Memory B cell (primary cell): Measurements from ENCODE around the gene SALL4.
"Not testable (repeated sequence)": the region's sequence is repeated elsewhere in the genome, so short reads cannot be mapped to it uniquely, and the experiment has no call there.

Experiments used
- ATAC-seq: fragments of 150-1000 bp; cut with Tn5 transposase; 2 replicates; pipeline ENCODE4 v1.10.0; 2021; ENCODE audit warnings: low read depth, mild to moderate bottlenecking, moderate library complexity
- DNase-seq, 2 donors: peaks; one replicate each; pipeline ENCODE4 v3.0.0; 2022; ENCODE audit warnings: low spot score in 2 of 2
- H3K27ac Mint-ChIP-seq: one replicate; pipeline ENCODE4 v1.8.0; 2022; ENCODE audit warnings: mild to moderate bottlenecking, moderate library complexity, mixed read lengths
- H3K27me3 Mint-ChIP-seq: one replicate; pipeline ENCODE4 v1.8.0; 2022; ENCODE audit warnings: mixed read lengths
- H3K36me3 Mint-ChIP-seq: one replicate; pipeline ENCODE4 v1.8.0; 2022; ENCODE audit warnings: mild to moderate bottlenecking, mixed read lengths
- H3K4me1 Mint-ChIP-seq: one replicate; pipeline ENCODE4 v1.8.0; 2022; ENCODE audit warnings: mixed read lengths
- H3K4me3 Mint-ChIP-seq: one replicate; pipeline ENCODE4 v1.8.0; 2022; ENCODE audit warnings: mild to moderate bottlenecking, moderate library complexity, mixed read lengths
- H3K9me3 Mint-ChIP-seq: one replicate; pipeline ENCODE4 v1.8.0; 2022; ENCODE audit warnings: mixed read lengths

Gene SALL4

DNA sequence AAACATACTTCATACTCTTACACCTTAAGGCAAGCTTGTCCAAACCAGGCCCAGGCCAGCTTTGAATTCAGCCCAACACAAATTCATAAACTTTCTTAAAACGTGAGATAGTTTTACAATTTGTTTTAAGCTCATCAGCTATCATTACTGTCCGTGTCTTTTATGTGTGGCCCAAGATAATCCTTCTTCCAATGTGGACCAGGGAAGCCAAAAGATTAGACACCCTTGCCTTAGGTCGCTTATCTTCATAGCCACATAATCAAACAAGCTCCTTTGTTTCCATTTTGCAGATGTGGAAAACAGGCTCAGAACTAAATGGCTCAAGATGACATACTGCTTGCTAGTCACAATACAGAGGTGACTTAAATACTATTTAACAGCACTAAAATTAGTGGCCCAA, 6.0 kb downstream of the SALL4 start:
- Mint-ChIP-seq H3K27me3 (peaks cover 6% of the 10 kb centered on the region), H3K9me3 (no peaks in the 10 kb centered on the region)

DNA sequence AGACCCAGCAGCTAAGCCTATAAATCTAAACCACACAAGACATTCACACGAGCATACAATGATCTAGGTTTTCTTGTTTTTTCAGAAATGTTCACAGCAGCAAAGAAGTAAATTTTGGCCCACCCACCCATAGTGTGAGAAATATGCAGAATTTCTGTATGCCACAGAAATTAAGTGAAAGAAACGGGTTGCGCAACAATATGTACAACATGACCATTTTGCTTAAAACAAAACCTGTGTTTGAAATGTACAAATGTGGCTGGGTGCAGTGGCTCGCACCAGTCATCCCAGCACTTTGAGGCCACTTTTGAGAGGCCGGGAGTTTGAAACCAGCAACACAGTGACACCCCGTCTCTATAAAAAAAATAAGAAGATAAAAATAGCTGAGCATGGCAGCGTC, 9.4 kb downstream of the SALL4 start:
- Mint-ChIP-seq H3K4me3 (no peak overlapping the region), H3K9me3 (no peaks in the 10 kb centered on the region), H3K36me3 (no peaks in the 10 kb centered on the region), H3K27me3 (peaks cover 6% of the 10 kb centered on the region), H3K27ac (no peak overlapping the region), H3K4me1 (no peaks in the 10 kb centered on the region)
- ATAC-seq (no peak), DNase-seq (no peak)

More for the DNA sequence above, 6.0 kb downstream of the SALL4 start:
- H3K4me3 Mint-ChIP-seq = no peak overlapping the region
- H3K36me3 Mint-ChIP-seq = no peaks in the 10 kb centered on the region
- ATAC-seq (no peak), DNase-seq (no peak)
- no peaks in the 10 kb centered on the region for H3K4me1 Mint-ChIP-seq
- no peak overlapping the region for H3K27ac Mint-ChIP-seq

DNA sequence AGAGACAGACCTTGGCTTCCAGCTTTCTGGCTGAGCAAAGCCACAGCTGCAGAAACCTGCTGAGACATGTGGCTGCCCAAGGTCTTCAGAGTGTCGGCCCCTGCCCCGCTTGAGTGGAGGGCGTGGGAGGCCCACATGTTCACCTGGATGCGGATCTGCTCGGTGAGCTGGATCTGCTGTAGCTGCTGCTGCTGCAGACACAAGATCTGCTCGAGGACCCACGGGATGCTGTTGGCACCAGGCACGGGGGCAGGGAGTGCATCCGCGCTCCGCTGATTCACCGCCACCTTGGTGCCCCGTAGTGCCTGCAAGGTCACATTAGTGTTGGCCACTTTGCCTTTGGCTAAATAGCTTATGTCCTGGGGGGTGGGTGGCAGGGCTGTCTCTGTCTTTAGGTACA, 10.7 kb downstream of the SALL4 start:
- Mint-ChIP-seq H3K27me3 (peaks cover 6% of the 10 kb centered on the region), H3K9me3 (no peaks in the 10 kb centered on the region), H3K4me1 (no peaks in the 10 kb centered on the region), H3K27ac (no peak overlapping the region), H3K4me3 (no peak overlapping the region), H3K36me3 (no peaks in the 10 kb centered on the region)
- ATAC-seq (no peak), DNase-seq (no peak)

DNA sequence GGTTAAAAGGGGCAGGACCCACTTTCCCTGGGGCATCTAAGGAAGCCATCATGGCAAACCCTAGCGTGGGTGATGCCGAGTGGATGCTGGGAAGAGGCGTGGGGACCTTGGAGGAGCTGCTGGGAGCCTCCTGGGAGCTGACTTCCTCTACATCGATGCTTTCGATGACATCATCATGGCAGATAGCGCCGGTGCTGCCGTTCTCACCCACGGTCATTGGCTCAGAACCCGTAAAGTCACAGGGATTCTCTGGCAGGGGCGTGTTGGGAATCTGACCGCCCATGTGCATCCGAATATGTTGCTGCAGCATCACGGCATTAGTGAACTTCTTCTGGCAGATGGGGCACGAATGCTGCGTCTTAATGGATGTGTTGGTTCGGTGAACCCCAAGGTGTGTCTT, 12.1 kb downstream of the SALL4 start:
- DNase-seq = no peak
- no peak overlapping the region for H3K4me3 Mint-ChIP-seq
- ATAC-seq = no peak
- H3K27me3 Mint-ChIP-seq = peaks cover 3% of the 10 kb centered on the region
- no peak overlapping the region for H3K27ac Mint-ChIP-seq
- H3K36me3 Mint-ChIP-seq = no peaks in the 10 kb centered on the region
- no peaks in the 10 kb centered on the region for H3K9me3 Mint-ChIP-seq
- H3K4me1 Mint-ChIP-seq = no peaks in the 10 kb centered on the region

DNA sequence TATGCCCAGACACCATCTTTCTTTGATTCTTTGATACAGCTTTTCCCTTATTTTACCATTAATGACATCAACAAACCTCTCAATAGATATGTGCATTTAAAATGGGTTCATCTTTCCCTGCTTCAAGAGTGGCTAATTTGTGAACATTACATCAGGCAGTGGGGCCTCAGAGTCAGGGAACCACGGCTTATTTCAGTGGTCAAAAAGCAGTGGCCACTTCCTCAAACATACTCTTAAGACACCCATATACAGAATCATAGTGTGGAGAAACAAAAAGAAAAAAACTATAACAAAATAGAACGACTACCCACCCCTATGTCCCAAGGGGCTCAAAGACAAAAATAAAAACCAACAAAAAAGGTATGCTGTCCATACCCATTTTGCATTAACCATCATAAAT, 12.9 kb downstream of the SALL4 start:
- H3K4me1 Mint-ChIP-seq = no peaks in the 10 kb centered on the region
- ATAC-seq (no peak), DNase-seq (no peak)
- no peaks in the 10 kb centered on the region for H3K36me3 Mint-ChIP-seq
- peaks cover 3% of the 10 kb centered on the region for H3K27me3 Mint-ChIP-seq
- H3K4me3 Mint-ChIP-seq = no peak overlapping the region
- no peak overlapping the region for H3K27ac Mint-ChIP-seq
- no peaks in the 10 kb centered on the region for H3K9me3 Mint-ChIP-seq

DNA sequence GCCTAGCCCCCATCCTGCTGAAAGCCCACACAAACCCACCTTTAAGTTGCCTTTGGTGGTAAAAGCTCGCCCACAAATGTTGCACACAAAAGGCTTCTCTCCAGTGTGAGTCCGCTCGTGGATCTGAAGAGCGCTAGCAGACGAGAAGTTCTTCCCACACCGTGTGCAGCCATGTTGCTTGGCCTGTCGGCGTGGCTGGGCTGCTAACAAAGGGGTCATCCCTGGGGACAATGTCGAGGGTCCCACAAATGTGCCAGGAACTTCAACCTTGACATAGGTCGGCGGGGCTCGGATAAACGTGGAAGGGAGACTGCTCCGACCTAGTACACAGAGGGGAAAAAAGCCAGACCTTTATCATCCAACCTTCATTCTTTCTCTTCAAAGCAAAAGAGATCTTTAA, 13.5 kb downstream of the SALL4 start:
- Mint-ChIP-seq H3K4me3 (no peak overlapping the region), H3K36me3 (no peaks in the 10 kb centered on the region), H3K27me3 (peaks cover 3% of the 10 kb centered on the region), H3K9me3 (no peaks in the 10 kb centered on the region), H3K4me1 (no peaks in the 10 kb centered on the region), H3K27ac (no peak overlapping the region)
- DNase-seq (no peak), ATAC-seq (no peak)

DNA sequence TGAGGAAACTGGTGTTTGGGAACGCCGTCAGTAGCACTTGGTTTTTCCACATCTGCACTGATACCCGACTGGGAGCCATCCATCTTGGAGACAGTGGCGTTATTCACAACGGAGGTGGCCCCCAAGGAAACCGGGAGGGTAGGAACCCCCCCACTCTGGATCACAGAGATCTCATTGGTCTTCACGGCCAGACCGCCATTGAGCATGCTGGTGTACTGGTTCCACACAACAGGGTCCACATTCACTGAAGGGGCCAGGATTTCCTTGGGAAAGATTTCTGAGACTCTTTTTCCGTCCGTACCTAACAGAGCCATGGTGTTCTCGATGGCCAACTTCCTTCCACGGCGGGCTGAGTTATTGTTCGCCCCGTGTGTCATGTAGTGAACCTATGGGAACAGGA, 18.0 kb downstream of the SALL4 start:
- Mint-ChIP-seq H3K36me3 (no peaks in the 10 kb centered on the region), H3K27ac (no peak overlapping the region), H3K9me3 (no peaks in the 10 kb centered on the region), H3K4me3 (no peak overlapping the region), H3K27me3 (peaks cover 2% of the 10 kb centered on the region), H3K4me1 (no peaks in the 10 kb centered on the region)
- ATAC-seq (no peak), DNase-seq (no peak)

DNA sequence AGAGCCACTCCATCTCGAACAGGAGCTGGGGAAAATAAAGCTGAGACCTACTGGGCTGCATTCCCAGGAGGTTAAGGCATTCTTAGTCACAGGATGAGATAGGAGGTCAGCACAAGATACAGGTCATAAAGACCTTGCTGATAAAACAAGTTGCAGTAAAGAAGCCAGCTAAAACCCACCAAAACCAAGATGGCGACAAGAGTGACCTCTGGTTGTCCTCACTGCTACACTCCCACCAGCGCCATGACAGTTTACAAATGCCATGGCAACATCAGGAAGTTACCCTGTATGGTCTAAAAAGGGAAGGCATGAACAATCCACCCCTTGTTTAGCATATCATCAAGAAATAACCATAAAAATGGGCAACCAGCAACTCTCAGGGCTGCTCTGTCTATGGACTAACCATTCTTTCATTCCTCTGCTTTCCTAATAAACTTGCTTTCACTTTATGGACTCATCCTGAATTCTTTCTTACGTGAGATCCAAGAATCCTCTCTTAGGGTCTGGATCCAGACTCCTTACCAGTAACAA, 24.0 kb downstream of the SALL4 start:
- not testable (repeated sequence) for DNase-seq, H3K4me1 Mint-ChIP-seq, H3K9me3 Mint-ChIP-seq, H3K27ac Mint-ChIP-seq, H3K4me3 Mint-ChIP-seq, H3K36me3 Mint-ChIP-seq, ATAC-seq, H3K27me3 Mint-ChIP-seq

DNA sequence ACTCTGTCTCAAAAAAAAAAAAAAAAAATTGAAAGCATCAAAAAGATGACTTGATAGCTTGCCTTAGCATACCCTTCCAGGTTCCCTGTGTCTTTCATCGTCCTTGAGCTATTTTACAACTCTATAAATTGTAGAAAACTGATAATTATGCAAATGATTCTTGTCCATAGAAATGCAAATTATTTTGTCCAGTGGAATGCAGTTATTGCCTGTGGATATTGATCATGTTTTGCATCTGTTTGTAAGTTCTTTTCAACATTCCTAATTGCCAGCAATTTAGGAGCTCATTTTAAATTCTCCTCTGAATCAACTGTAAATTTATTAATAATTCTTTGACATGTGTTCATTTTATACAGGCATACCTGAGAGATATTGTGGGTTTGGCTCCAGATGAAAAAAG, 27.1 kb downstream of the SALL4 start:
- ATAC-seq = no peak
- H3K36me3 Mint-ChIP-seq = no peaks in the 10 kb centered on the region
- no peak for DNase-seq
- H3K4me3 Mint-ChIP-seq = no peak overlapping the region
- no peaks in the 10 kb centered on the region for H3K9me3 Mint-ChIP-seq
- peaks cover 3% of the 10 kb centered on the region for H3K27me3 Mint-ChIP-seq
- H3K4me1 Mint-ChIP-seq = no peaks in the 10 kb centered on the region
- no peak overlapping the region for H3K27ac Mint-ChIP-seq

DNA sequence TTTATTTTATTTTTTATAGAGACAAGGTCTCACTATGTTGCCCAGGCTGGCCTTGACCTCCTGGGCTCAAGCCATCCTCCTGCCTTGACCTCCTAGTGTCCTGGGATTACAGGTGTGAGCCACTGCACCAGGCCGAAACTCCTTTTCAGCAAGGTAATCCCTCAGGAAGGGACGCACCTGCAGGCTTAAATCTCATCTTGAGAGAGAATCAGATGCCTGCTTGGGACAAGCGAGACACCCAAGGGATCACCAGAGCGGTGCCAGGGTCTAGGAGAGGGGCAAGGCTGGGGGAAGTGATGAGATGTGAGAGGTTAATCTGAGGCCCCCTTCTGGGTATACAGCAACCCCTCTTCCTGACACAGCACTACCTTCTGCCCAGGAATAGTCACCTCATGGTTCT, 30.1 kb downstream of the SALL4 start:
- H3K4me1 Mint-ChIP-seq = peaks cover 7% of the 10 kb centered on the region
- no peak for DNase-seq
- H3K27ac Mint-ChIP-seq = no peak overlapping the region
- peaks cover 6% of the 10 kb centered on the region for H3K36me3 Mint-ChIP-seq
- H3K9me3 Mint-ChIP-seq = no peaks in the 10 kb centered on the region
- no peak overlapping the region for H3K4me3 Mint-ChIP-seq
- peaks cover 13% of the 10 kb centered on the region for H3K27me3 Mint-ChIP-seq
- no peak for ATAC-seq

DNA sequence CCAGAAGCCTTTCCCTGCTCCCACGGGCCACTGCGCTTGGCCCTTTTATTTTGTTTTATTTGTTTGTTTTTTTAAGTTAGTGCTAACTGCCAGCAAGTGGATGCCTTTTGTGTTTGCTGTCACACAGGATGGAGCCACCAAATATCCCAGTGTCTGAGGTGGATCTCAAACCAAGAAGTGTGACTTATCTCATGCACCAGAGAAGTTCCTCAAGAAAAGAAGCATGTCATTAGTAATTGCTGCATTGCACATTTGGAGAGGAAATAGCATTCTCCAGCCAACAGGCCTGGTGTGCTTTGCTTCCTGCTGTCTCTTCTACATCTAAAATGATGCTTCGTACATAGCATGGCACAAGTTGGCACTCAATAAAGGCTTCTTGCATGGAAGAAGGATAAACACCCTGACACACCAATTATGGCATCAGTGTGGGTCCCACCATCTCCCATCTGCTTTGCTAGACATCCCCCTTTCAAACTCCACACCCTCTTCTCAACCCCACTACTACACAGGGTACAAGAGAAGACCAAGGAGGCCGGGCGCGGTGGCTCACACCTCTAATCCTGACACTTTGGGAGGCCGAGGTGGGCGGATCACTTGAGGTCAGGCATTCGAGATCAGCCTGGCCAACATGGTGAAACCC, 32.2 kb downstream of the SALL4 start:
- Mint-ChIP-seq H3K9me3 (no peaks in the 10 kb centered on the region), H3K36me3 (peaks cover 6% of the 10 kb centered on the region), H3K27me3 (peaks cover 12% of the 10 kb centered on the region), H3K4me3 (peak overlapping the region; percentile 28), H3K4me1 (peaks cover 7% of the 10 kb centered on the region), H3K27ac (no peak overlapping the region)
- DNase-seq (no peak), ATAC-seq (no peak)

DNA sequence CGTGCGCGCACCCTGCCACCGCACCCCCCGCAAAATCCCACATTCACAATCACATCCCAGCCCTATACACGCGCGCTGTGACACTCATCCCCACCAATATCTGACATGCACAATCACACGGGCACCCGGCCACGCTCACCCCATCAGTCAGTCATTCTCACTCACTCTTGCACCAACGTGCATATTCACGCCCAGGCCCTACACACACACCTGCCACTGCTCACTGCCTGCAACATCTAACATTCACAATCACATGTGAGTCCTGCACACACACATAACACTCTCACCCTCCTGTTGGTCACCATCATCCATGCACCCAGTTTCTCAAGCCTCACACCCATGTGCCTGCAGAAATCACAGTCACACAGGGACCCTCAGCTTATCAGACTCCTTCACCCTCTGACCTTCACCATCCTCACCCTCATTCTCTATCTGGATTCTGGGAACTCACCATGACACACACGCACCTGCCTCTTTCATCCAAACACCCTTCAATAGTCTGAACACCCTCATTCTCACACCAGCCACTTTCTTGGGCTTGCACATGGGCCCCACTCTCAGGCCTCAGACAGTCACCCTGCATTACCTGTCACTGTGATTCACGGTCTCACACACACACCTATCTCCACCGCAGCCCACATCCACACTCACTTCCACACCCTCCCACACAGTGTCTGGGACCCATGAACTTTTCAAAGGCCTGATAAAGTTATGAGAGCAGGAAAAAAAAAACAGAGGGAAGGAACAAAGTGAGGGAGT, 33.4 kb downstream of the SALL4 start:
- DNase-seq = no peak
- peaks cover 7% of the 10 kb centered on the region for H3K4me1 Mint-ChIP-seq
- peaks cover 6% of the 10 kb centered on the region for H3K36me3 Mint-ChIP-seq
- H3K27me3 Mint-ChIP-seq = peaks cover 15% of the 10 kb centered on the region
- ATAC-seq = no peak
- H3K4me3 Mint-ChIP-seq = peak overlapping the region; percentile 79
- H3K9me3 Mint-ChIP-seq = no peaks in the 10 kb centered on the region
- H3K27ac Mint-ChIP-seq = no peak overlapping the region

DNA sequence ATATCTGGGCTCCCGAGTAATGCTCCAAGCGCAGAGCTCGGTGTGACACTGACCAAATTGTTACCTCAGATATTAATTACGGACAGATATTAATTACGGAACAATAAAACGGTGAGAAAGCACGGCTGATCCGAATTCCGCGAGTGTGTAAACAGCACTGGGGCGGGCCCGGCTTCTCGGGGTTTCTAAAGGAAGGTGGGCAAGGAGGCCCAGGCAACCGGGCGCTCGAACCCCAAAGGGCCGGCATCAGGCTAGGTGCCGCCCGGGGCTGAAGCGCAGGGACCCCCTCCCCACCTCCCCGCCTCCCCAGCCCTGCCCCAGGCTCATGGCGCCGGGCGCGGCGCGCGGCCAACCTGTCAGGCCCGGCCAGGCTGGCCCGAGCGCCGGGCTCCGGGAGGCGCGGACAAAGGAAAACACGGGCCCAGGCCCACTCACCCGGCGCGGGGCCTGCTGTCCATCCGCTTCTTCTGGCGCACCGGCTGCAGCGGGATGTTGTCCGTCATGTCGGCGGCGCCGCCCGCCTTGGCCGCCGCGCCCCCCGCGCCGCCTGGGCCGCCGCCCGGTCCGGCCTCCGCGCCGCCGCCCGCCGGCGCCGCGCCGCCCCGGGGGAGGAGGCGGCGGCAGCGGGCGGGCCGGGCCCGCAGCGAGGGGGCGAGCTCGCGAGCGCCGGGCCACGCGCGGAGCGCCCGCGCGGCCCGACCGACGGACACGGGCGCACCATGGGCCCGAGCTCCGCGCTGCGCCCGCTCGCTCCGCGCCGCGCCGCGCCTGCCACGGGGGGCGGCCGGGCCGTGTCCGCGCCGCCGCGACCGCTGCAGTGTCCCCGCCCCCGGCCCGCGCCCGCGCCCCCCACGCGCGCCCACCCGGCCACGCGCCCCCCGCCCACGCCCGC, 34.2 kb downstream of the SALL4 start, which contains the start of gene ATP9A:
Gene ATP9A (minus strand): TSS at position 524 of the 892 bp plus-strand sequence. CDS start 21 bp downstream, at position 503.
- Mint-ChIP-seq H3K27ac (no peak within 1 kb of the TSS), H3K27me3 (peaks cover 14% of the 10 kb centered on the region), H3K4me1 (peaks cover 7% of the 10 kb centered on the region), H3K36me3 (peaks cover 6% of the 10 kb centered on the region), H3K9me3 (no peaks in the 10 kb centered on the region), H3K4me3 (peak within 1 kb of the TSS; percentile 79)
- ATAC-seq = no peak
- DNase-seq = peak in 1 of 2 donors; percentile 9
